Lung (tissue), 12 donors: Measurements from ENCODE around the gene PDXK. TPM values are rescaled to one million over a fixed set of nuclear protein-coding genes. Genes with fewer than 3 reads are reported as not detected.

Experiments used
- ATAC-seq: fragments of 200-7000 bp; cut with Tn5 transposase; one replicate; pipeline ENCODE4 v1.9.1; 2020; ENCODE audit warnings: moderate number of reproducible peaks; ENCODE audit not compliant: insufficient read depth, low FRiP score
- DNase-seq, 3 donors: peaks; one replicate each; pipeline ENCODE4 v3.0.0-alpha.2; 2013 to 2017
- H3K27ac ChIP-seq, 2 donors: one replicate each; pipeline ENCODE4 v1.5.1; 2013; ENCODE audit warnings: mild to moderate bottlenecking in 2 of 2, moderate library complexity in 2 of 2, control low read depth in 1 of 2, inconsistent platforms in 1 of 2, low read depth in 1 of 2, low read length in 1 of 2
- H3K27me3 ChIP-seq, 3 donors: one replicate each; pipeline ENCODE4 v1.5.1; 2013; ENCODE audit warnings: low read length in 2 of 3; ENCODE audit not compliant: control insufficient read depth in 3 of 3, insufficient read depth in 3 of 3
- H3K36me3 ChIP-seq, 4 donors: one replicate each; pipeline ENCODE4 v1.5.1; 2013; ENCODE audit warnings: low read length in 4 of 4, mild to moderate bottlenecking in 1 of 4, moderate library complexity in 1 of 4; ENCODE audit not compliant: control insufficient read depth in 4 of 4, insufficient read depth in 4 of 4
- H3K4me1 ChIP-seq, 5 donors: one replicate each; pipeline ENCODE4 v1.5.1; 2013; ENCODE audit warnings: low read length in 5 of 5, mild to moderate bottlenecking in 2 of 5, moderate library complexity in 1 of 5; ENCODE audit not compliant: control insufficient read depth in 5 of 5, insufficient read depth in 5 of 5
- H3K4me3 ChIP-seq: one replicate; pipeline ENCODE4 v1.5.1; 2013; ENCODE audit warnings: mild to moderate bottlenecking, control low read depth, moderate library complexity
- H3K9ac ChIP-seq, 2 donors: one replicate each; pipeline ENCODE4 v1.5.1; 2013; ENCODE audit warnings: low read length in 2 of 2, control low read depth in 1 of 2; ENCODE audit not compliant: insufficient read depth in 1 of 2
- H3K9me3 ChIP-seq, 4 donors: one replicate each; pipeline ENCODE4 v1.5.1; 2013; ENCODE audit warnings: low read length in 3 of 4, mild to moderate bottlenecking in 1 of 4, moderate library complexity in 1 of 4; ENCODE audit not compliant: control insufficient read depth in 4 of 4, insufficient read depth in 3 of 4
- WGBS, 2 donors: extraction: QIAGEN DNeasy Blood & Tissue Kit; methylation state at CpG; one replicate each; pipeline ENCODE4 v1.1.7; 2013; 5-methylcytosine and 5-hydroxymethylcytosine counted together
- polyA plus RNA-seq, 2 donors: library from polyadenylated mRNA; stranded (reverse); fragments of 200-250 nt; gene quantifications; one replicate each; pipeline ENCODE4 v1.2.1, GENCODE V29; 2013
- total RNA-seq, 2 donors: library from RNA; depleted of rRNA in 1 of 2; stranded (reverse); fragments of >200 nt in 1 of 2; gene quantifications; one replicate each; pipeline ENCODE4 v1.2.1, GENCODE V29; 2014 to 2021
- TF ChIP-seq, protein P1 (sequence below): IDR thresholded peaks from 2 replicates; pipeline ENCODE4 v1.5.1; 2012; ENCODE audit warnings: mild to moderate bottlenecking; ENCODE audit errors: control extremely low read depth, extremely low read depth
- donor health status: control.
- donor health status: control.
- donor health status: Bipolar disorder and iron deficiency.
- donor health status: healthy.
- donor health status: DM: yes; HTN: yes; CAD: no.

PDXK gene
- total and polyA plus RNA-seq, 4 donors = 62.7 to 276 (median 157) TPM

GRCh38 chr21:43786807-43787440 lies 68.0 kb downstream of the PDXK start:
- TF ChIP-seq, protein P1, sequence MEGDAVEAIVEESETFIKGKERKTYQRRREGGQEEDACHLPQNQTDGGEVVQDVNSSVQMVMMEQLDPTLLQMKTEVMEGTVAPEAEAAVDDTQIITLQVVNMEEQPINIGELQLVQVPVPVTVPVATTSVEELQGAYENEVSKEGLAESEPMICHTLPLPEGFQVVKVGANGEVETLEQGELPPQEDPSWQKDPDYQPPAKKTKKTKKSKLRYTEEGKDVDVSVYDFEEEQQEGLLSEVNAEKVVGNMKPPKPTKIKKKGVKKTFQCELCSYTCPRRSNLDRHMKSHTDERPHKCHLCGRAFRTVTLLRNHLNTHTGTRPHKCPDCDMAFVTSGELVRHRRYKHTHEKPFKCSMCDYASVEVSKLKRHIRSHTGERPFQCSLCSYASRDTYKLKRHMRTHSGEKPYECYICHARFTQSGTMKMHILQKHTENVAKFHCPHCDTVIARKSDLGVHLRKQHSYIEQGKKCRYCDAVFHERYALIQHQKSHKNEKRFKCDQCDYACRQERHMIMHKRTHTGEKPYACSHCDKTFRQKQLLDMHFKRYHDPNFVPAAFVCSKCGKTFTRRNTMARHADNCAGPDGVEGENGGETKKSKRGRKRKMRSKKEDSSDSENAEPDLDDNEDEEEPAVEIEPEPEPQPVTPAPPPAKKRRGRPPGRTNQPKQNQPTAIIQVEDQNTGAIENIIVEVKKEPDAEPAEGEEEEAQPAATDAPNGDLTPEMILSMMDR = no peak

DNA sequence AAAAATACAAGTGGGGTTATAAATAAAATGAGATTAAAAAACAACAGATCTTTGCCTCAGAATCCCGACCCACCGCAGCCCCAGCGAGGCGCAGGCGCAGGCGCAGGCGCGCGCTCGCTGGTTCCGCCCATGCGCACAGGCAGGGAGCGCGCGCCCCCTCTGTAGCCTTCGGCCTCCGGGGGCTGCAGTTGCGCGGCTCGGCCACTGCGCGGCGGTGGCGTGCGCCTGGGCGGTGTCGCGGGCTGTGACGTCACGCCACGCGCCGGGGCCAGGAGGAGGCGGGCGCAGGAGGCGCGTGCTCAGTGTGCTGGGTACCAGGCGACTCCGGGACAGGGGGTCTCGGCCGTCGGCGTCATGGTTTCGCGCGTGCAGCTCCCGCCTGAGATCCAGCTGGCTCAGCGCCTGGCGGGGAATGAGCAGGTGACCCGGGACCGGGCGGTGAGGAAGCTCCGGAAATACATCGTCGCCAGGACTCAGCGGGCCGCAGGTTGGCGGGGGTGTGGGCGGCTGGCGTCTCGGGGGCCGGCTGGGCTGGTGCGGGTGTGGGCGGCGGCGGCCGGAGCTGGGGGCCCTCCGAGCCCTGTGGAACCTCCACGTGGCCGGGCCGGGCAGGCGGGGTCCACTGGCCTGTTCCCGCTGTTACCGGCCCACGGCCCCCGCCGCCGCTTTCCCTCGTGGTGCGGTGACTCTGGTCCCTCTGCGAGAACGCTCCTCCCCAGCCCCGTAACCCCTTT lies 70.5 kb downstream of the PDXK start, which contains the start of gene RRP1:
Gene RRP1, plus strand, starts transcription at position 302 of the 734 bp plus-strand sequence. Its CDS starts 53 bp downstream, at position 355.
- 1% methylated on average over 57 to 83 of the region's 83 CpGs for WGBS, 2 donors
- TF ChIP-seq, protein P1 = peak; percentile 99

More at GRCh38 chr21:43786807-43787440, 68.0 kb downstream of the PDXK start:
- ATAC-seq = no peak
- Histone ChIP-seq H3K27me3 (no peaks in the 10 kb centered on the region), H3K9ac (no peak overlapping the region), H3K36me3 (peaks cover 1 to 5% (median 2%) of the 10 kb centered on the region in 4 donors), H3K4me1 (peaks cover 0 to 11% (median 5%) of the 10 kb centered on the region in 5 donors), H3K27ac (no peak overlapping the region), H3K4me3 (no peak overlapping the region), H3K9me3 (no peaks in the 10 kb centered on the region)
- no peak for DNase-seq
- WGBS, 2 donors = 94 to 95% methylated on average over 37 to 38 of the region's 38 CpGs

GRCh38 chr21:43790010-43790524 lies 71.1 kb downstream of the PDXK start:
- TF ChIP-seq, protein P1 = no peak
- H3K9ac ChIP-seq = peak overlapping the region; percentile 63 to 85
- peaks cover 0 to 11% (median 5%) of the 10 kb centered on the region in 5 donors for H3K4me1 ChIP-seq
- peak overlapping the region in 1 of 2 donors; percentile 74 for H3K27ac ChIP-seq
- no peaks in the 10 kb centered on the region for H3K27me3 ChIP-seq
- 12 to 19% methylated on average over 13 of the region's 13 CpGs for WGBS, 2 donors
- ATAC-seq (no peak), DNase-seq (no peak)
- no peaks in the 10 kb centered on the region for H3K9me3 ChIP-seq
- peaks cover 10 to 34% (median 14%) of the 10 kb centered on the region in 4 donors for H3K36me3 ChIP-seq
- H3K4me3 ChIP-seq = peak overlapping the region; percentile 84

More for the DNA sequence above, 70.5 kb downstream of the PDXK start, which contains the start of gene RRP1:
- Histone ChIP-seq H3K9me3 (no peaks in the 10 kb centered on the region), H3K27ac (peak within 1 kb of the TSS; percentile 74 to 83), H3K4me1 (peaks cover 0 to 11% (median 5%) of the 10 kb centered on the region in 5 donors), H3K4me3 (peak within 1 kb of the TSS; percentile 84), H3K27me3 (no peaks in the 10 kb centered on the region), H3K36me3 (peaks cover 10 to 29% (median 14%) of the 10 kb centered on the region in 4 donors), H3K9ac (peak within 1 kb of the TSS; percentile 85 to 93)
- DNase-seq (peak; percentile 93 to 95 (median 95)), ATAC-seq (peak; percentile 98)
